Hypothalamus (tissue), 51 donors: ENCODE results near the gene PGF.
"Not testable (repeated sequence)": the region's sequence is repeated elsewhere in the genome, so short reads cannot be mapped to it uniquely, and the experiment has no call there.

Experiments
- DNase-seq, 51 donors: peaks; one replicate each; lab custom pipeline; 2025; lab: John Stamatoyannopoulos, UW

The PGF gene

GRCh38 chr14:74945852-74946658 is 9.3 kb downstream of the PGF start:
- DNase-seq: peak in 48 of 51 donors; percentile 16 to 82 (median 52)

DNA sequence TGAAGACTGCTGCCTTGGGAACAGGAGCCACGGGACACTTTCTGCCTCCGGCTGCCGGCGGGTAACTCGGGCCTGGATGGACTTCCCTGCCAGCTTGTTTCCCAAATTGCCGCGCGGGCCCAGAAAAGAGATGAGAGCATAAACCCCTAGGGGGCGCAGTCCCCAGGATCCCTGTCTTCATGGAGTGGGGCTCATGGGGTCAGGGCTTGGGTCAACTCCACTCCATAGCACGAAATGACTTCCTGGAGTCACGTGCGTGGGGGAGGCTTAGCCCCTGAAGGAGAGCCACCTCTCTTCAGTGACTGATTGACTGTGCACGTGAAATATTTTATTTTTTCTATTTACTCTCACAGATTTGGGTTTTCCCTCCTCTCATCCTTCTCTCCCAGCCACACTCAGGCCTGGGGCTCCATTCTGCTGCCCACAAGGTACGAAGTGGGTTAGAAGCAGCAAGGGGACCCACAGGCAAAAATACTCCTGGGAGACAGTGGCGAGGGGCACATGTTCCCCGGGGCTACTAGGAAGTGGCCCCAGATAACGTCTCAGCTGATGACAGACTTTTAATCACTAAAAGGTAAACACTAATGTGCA is 10.0 kb downstream of the PGF start:
- peak in 8 of 51 donors; percentile 10 to 23 (median 12) for DNase-seq

DNA sequence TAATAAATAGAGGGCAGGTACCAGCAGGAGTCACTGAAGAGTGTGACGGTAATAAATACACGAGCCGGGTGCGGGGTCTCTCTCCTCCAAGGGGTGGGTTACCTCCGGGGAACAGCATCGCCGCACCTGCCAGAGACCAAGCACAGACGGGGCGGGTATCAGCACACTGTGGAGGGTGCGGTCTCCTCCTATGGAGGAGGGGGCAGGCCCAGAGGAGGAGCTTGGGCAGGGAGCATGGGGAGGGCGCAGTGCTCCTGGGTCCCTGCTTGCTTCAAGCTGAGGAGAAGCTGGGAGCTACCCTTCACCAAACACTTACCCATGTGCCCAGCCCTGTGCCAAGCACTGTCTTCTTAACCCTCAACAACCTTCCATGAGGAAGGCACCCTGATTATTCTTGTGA is 12.8 kb downstream of the PGF start:
- DNase-seq: no peak

GRCh38 chr14:74942181-74942580 is 13.2 kb downstream of the PGF start:
- no peak for DNase-seq

GRCh38 chr14:74941676-74942097 is 13.7 kb downstream of the PGF start:
- DNase-seq: peak in 40 of 51 donors; percentile 15 to 87 (median 61)

GRCh38 chr14:74940956-74941565 is 14.3 kb downstream of the PGF start:
- DNase-seq: no peak

GRCh38 chr14:74938531-74939495 is 16.6 kb downstream of the PGF start:
- no peak for DNase-seq

DNA sequence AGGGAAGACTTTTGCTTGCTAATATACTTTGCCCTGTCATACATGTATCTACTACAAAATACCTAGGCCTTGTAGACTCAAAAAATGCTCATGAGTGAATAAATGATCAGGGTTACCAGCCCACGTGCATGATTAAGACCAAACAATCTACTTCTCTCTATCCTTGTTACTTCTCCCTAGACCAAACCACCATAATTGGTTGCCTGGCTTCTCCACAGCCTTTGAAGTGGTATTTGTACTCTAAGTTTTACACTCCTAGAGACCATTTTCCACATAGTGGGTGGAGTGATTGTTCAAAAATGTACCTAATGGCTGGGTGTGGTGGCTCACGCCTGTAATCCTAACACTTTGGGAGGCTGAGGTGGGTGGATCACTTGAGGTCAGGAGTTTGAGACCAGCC is 18.2 kb downstream of the PGF start:
- DNase-seq: no peak

DNA sequence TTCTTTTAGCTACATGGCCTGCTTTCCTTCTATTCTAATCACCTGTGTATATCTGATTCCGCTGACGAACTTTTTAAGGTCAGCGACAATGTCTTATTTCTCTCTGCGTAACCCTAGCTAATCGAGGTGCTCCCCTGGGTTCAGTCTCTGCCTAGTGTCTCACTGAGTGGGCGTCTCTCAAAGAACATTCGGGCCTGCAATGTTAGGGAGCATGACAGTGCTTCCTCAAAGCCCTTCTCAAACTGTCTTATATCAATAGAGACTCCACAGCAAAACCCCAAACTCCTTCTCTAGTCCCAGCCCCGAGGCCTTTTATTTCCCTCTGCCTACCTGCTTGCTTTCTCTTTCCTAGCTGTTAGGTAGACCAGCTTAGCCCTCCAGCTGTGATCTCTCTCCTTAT is 18.7 kb downstream of the PGF start:
- no peak for DNase-seq

DNA sequence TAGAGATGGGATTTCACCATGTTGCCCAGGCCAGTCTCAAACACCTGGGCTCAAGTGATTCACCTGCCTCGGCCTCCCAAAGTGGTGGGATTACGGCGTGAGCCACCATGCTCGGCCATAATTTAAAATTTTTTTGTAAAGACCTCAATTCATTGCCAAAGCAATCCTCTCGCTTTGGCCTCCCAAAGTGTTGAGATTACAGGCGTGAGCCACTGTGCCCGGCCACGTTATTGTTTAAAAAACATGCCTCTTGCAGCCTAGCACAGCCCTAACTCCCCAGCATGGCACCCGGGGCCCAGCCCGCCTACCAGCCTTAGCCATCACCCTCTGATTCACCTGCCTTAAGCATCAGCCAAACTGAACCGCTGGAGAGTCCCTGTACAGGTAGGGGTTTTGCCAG is 19.2 kb downstream of the PGF start:
- DNase-seq: no peak

- no peak for DNase-seq
Observed at GRCh38 chr14:74935360-74935680, 20.1 kb downstream of the PGF start.

DNA sequence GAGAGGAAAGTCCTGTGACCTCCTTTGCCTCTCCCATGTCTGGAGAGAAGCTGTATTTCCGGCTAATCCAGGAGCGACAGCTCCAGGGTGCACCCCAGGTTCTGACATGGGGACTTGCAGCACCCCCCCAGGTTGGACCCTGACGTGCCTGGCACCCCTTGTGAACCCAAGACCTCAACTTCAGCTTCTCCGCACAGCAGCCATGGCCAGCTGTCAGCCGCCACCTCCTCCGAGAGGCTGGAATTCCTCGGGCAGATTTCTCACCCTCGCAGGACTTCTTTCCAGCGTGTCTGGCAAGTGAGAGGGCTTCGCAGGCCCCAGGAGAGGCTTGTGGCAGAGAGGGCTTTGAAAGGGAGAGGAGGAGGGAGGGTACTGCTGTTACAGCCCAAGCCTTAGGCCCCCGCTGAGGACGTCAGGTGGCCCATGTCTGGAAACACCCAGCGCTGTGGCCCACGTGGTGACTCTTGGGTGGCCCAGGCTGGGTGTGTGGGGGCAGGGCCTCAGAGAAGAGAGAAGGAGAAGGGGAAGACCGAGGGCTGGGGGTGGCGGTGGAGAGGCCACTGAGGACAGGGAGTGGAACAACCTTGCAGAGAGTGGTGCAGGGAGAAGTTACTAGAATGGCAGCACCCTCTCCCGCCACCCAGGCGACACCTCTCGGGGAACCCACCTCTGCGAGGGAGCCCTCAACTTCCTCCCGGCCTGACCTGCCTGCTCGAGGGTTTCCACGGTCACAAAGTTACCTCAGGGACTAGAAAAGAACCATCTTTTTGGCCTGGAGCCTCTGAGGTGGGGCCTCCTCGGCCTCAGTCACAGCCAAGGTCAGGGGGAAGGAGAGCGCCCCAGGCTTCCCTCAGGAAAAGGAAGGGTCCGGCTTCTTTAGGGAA is 20.7 kb downstream of the PGF start:
- DNase-seq: no peak

DNA sequence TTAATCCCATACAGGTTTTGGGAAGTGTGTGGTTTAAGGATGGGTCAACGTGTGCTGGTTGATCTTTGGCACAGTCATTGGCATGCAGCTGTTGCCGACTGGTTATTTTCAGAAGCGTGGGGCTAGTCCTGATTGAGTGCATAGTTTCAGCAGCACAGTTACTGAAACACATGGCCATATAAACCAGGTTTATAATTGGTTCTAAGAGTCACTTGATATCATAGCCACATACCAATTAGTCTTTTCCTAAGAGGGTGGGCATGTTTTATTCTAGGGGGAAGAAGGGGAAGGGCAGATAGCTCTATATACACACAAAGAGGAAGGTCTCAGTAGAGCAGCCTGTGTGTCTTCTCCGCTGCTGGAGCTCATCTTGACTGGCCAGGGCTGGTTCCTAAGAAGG is 21.4 kb downstream of the PGF start:
- DNase-seq: no peak

GRCh38 chr14:74932936-74933335 is 22.5 kb downstream of the PGF start:
- DNase-seq: not testable (repeated sequence)

GRCh38 chr14:74932401-74932901 is 22.9 kb downstream of the PGF start:
- DNase-seq: no peak

DNA sequence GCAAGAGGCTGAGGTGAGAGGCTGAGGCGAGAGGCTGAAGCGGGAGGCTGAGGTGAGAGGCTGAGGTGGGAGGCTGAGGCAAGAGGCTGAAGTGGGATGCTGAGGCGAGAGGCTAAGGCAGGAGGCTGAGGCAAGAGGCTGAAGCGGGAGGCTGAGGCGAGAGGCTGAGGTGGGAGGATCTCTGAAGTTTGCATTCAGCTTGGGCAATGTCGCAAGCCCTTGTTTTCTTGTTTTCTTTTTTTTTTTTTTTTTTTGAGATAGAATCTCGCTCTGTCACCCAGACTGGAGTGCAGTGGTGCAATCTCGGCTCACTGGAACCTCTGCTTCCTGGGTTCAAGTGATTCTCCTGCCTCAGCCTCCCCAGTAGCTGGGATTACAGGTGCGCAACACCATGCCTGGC is 23.7 kb downstream of the PGF start:
- DNase-seq: not testable (repeated sequence)

- no peak for DNase-seq
Observed at GRCh38 chr14:74929242-74929641, 26.2 kb downstream of the PGF start.

DNA sequence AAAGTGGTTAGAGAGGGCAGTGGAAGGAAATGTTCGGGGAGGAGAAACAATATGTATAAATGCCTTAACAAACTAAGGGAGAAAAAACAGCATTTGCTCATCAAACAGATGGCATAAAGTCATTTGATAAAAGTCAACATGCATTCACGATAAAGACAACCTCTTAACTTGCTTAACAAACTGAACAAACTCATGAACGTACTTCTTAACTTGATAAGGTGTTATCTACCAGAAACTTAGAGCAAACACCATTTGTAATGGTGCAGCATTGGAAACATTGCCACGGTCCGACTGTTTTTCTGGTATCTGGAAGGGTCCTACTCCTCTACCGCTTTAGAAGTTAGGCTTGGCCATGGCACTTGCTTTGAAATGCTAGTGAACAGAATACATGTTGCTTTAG is 28.2 kb downstream of the PGF start:
- DNase-seq: no peak

- DNase-seq: no peak
Observed at GRCh38 chr14:74924061-74924460, 31.3 kb downstream of the PGF start.
